Measurements from ENCODE around the gene LTBR.

Gene LTBR

DNA sequence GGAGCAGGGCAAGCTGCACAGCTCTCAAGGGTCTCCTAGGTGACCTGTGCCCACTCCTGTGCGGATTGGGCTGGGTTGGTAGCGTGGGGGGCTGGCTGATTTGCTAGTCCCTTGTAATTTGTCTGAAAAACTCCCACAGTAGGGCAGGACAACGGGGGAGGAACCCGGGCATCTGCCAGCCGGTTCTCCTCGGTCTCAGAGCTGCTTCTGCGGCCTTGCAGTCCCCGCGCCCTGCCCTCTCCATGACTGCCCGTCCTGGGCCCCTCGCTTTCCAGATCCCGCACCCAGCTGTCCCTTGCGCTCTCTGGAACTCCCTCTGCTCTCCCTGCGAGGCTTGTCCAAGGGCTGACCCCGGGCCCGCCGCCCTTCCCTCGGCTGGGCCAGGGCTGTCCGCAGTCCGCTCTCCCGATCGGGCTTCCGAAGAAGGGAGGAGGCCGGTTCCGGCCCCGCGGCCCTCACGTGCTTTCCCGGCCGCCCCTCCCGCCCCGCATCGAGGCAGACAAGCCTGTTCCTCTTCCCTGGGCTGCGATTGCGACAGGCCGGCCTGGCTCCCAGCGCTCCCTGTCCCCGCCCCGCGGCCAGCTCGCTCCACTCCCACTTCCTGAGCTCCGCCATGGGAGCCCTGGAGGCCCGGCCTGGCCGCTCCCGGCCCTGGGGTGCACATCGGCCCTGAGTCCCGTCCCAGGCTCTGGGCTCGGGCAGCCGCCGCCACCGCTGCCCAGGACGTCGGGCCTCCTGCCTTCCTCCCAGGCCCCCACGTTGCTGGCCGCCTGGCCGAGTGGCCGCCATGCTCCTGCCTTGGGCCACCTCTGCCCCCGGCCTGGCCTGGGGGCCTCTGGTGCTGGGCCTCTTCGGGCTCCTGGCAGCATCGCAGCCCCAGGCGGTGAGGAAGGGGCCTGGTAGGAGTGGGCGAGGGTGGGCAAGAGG lies at the start of gene LTBR:
LTBR (plus strand) TSS at position 591 of the 927 bp plus-strand sequence; CDS start at position 788, 197 bp downstream.
- no peak for TF ChIP-seq CTCF (conservative IDR thresholded peaks at IDR 0.05; ENCODE audit: low read depth, low read length)
- H3K4me3 ChIP-seq (ENCODE audit: low read depth, low read length), result peak within 1 kb of the TSS; percentile 73
- peak; percentile 94 for DNase-seq (ENCODE audit: low read depth)

DNA sequence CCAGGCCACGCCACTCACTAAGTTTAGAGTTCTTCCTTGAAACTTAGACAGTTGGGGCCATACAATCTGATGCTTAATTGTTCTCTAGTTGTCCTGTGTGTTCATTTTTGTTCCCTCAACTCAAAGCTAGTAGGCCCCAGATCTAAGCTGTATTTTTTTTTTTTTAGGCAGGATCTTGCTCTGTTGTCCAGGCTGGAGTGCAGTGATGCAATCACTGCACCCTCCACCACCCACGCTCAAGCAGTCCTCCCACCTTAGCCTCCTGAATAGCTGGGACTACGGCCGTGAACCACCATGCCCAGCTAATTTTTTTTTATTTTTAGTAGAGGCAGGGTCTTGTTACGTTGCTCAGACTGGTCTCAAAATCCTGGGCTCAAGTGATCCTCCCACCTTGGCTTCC lies 49.6 kb upstream of the LTBR start:
- no peak overlapping the region for H3K4me3 ChIP-seq (ENCODE audit: low read depth, low read length)
- DNase-seq (ENCODE audit: low read depth), result no peak
- no peak for TF ChIP-seq CTCF (conservative IDR thresholded peaks at IDR 0.05; ENCODE audit: low read depth, low read length)

DNA sequence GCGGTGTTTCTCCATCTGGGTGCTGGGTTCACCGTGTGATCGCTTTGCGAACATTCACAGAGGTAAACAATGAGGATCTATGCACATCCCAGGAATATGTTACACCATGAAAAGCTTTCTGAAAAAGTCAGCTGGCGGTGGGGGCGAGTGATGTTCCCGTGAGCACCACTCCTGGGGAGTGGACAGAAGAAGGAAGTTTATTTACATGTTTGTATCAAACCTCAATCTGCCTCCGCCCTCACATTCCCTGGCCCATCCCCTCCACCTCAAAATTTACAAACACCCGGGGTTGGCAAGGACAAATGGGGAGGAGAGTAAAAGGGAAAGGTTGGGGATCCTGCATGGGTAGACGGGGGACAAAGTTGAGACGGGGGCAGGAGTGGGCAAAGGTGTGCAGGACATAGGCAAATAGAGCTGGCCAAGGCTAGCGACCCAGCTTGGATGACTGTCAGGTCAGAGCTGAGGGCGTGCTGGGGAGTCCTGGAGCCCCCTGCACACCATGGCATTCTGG lies 49.0 kb upstream of the LTBR start:
- DNase-seq (ENCODE audit: low read depth), result peak; percentile 57
- H3K4me3 ChIP-seq (ENCODE audit: low read depth, low read length), result peak overlapping the region; percentile 50
- TF ChIP-seq CTCF (conservative IDR thresholded peaks at IDR 0.05; ENCODE audit: low read depth, low read length), result no peak

DNA sequence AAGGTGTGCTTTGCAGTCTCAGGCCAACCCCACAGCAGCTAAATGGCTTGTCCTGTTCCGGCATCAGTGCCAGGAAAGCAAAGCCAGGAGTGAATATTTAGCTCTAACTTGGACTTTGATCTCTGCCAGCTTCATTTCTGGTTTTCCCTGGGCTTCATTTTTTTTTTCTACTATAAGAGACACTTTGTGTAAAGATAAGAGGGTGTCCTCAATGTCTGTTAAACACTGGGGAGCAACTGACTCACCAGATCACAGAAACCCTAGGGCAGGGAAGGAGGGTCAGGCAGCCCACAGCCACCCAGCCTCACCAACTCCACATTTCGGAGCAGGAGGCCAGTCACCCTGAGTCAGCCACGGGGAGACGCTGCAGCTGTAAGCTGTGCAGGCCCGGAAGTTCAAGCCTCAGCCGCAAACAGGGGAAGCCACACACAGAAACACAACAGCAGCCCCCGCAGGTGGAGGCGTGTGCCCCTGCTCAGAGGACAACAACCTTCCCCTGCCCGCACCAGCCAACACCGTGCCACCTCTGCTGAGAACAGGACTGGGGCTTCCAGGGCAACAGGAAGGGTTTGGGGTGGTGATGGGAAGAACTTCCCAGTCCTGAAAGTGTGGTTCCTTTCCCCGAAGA lies 48.4 kb upstream of the LTBR start:
- DNase-seq (ENCODE audit: low read depth), result peak; percentile 90
- peak; percentile 72 for TF ChIP-seq CTCF (conservative IDR thresholded peaks at IDR 0.05; ENCODE audit: low read depth, low read length)

DNA sequence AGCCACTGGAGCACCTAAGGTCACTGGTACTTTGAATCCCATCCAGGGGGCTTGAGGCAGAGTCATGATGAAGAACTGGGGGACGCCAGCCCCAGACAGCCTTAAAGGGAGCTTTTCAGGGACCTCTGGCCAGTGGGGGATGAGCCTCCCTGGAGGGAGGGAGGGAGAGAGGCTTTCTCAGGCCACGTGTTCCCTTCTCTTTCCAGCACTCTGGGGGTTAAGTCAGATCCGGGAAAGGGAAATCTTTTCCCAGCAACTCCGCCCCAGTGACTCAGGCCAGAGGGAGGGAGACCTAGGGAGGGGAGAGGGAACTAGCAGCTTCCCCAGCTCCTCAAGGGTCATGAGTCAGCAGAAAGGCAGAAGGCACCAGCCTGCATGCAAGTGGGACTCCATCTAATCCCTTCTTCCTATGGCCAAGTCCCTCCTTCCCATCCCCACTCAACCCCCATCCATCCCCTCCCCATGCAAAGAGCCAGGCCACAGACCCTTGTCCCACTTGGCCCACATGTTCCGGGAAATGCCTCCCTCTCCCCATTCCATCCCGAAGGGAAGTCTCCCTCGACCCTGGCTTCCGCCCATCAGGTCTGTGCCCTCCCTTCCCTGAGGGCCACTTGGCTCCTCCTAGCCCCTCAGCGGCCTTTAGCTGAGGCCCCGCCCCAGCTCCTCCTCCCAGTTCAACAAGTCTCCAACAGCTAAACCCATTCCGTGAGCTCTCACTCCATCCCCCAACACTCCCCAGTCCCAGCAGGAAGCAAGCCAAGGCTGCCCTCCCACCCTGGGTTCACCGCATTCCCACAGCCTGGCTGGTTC lies 47.7 kb upstream of the LTBR start:
- DNase-seq (ENCODE audit: low read depth), result peak; percentile 99
- no peak for TF ChIP-seq CTCF (conservative IDR thresholded peaks at IDR 0.05; ENCODE audit: low read depth, low read length)
- H3K4me3 ChIP-seq (ENCODE audit: low read depth, low read length), result peak overlapping the region; percentile 99

More for the DNA sequence above, 48.4 kb upstream of the LTBR start:
- H3K4me3 ChIP-seq (ENCODE audit: low read depth, low read length), result peak overlapping the region; percentile 50

Data from choroid plexus epithelial cell (primary cell).